ENCODE data around the gene ATP2C2.

The ATP2C2 gene

GRCh38 chr16:84461413-84462295 lies 93.3 kb downstream of the ATP2C2 start:
- Histone ChIP-seq H3K9me3 (ENCODE audit: insufficient read depth, low read length, severe bottlenecking) (peaks cover 4% of the 10 kb centered on the region), H4K20me1 (ENCODE audit: insufficient read depth, low read length) (no peaks in the 10 kb centered on the region), H3K27ac (ENCODE audit: low read length) (no peak overlapping the region), H3K4me2 (ENCODE audit: insufficient read depth, low read length) (no peak overlapping the region), H3K79me2 (ENCODE audit: insufficient read depth, low read length) (no peaks in the 10 kb centered on the region), H2AFZ (ENCODE audit: low read depth, low read length) (no peak overlapping the region), H3K4me1 (ENCODE audit: insufficient read depth, low read length) (no peaks in the 10 kb centered on the region), H3K27me3 (ENCODE audit: insufficient read depth, low read length, poor library complexity) (no peaks in the 10 kb centered on the region), H3K4me3 (ENCODE audit: low read depth in 1 of 2, low read length in 2 of 2) (no peak overlapping the region), H3K9ac (ENCODE audit: low read depth, low read length) (no peak overlapping the region), H3K36me3 (ENCODE audit: insufficient read depth, low read length) (no peaks in the 10 kb centered on the region)
- TF ChIP-seq CTCF (IDR thresholded peaks at IDR 0.05; ENCODE audit: borderline replicate concordance, extremely low read depth, low read length, poor library complexity, severe bottlenecking) (no peak), EZH2 (IDR thresholded peaks at IDR 0.05; ENCODE audit: borderline replicate concordance, low read depth, low read length, severe bottlenecking) (no peak)
- no peak for ATAC-seq (ENCODE audit: insufficient read depth, low read depth)
- no peak for DNase-seq

GRCh38 chr16:84462296-84463210 lies 94.2 kb downstream of the ATP2C2 start:
- H3K36me3 ChIP-seq (ENCODE audit: insufficient read depth, low read length), result no peaks in the 10 kb centered on the region
- no peak overlapping the region for H3K27ac ChIP-seq (ENCODE audit: low read length)
- TF ChIP-seq EZH2 (IDR thresholded peaks at IDR 0.05; ENCODE audit: borderline replicate concordance, low read depth, low read length, severe bottlenecking) (no peak), CTCF (IDR thresholded peaks at IDR 0.05; ENCODE audit: borderline replicate concordance, extremely low read depth, low read length, poor library complexity, severe bottlenecking) (no peak)
- H3K27me3 ChIP-seq (ENCODE audit: insufficient read depth, low read length, poor library complexity), result no peaks in the 10 kb centered on the region
- H2AFZ ChIP-seq (ENCODE audit: low read depth, low read length), result no peak overlapping the region
- no peak overlapping the region for H3K4me3 ChIP-seq (ENCODE audit: low read depth in 1 of 2, low read length in 2 of 2)
- no peaks in the 10 kb centered on the region for H4K20me1 ChIP-seq (ENCODE audit: insufficient read depth, low read length)
- DNase-seq (no peak), ATAC-seq (ENCODE audit: insufficient read depth, low read depth) (no peak)
- no peaks in the 10 kb centered on the region for H3K4me1 ChIP-seq (ENCODE audit: insufficient read depth, low read length)
- no peaks in the 10 kb centered on the region for H3K79me2 ChIP-seq (ENCODE audit: insufficient read depth, low read length)
- no peak overlapping the region for H3K9ac ChIP-seq (ENCODE audit: low read depth, low read length)
- H3K9me3 ChIP-seq (ENCODE audit: insufficient read depth, low read length, severe bottlenecking), result peaks cover 7% of the 10 kb centered on the region
- H3K4me2 ChIP-seq (ENCODE audit: insufficient read depth, low read length), result no peak overlapping the region

- no peak overlapping the region for H3K27ac ChIP-seq (ENCODE audit: low read length)
- no peak overlapping the region for H2AFZ ChIP-seq (ENCODE audit: low read depth, low read length)
- TF ChIP-seq EZH2 (IDR thresholded peaks at IDR 0.05; ENCODE audit: borderline replicate concordance, low read depth, low read length, severe bottlenecking), result no peak
- no peak for TF ChIP-seq CTCF (IDR thresholded peaks at IDR 0.05; ENCODE audit: borderline replicate concordance, extremely low read depth, low read length, poor library complexity, severe bottlenecking)
- no peaks in the 10 kb centered on the region for H3K27me3 ChIP-seq (ENCODE audit: insufficient read depth, low read length, poor library complexity)
- H3K79me2 ChIP-seq (ENCODE audit: insufficient read depth, low read length), result no peaks in the 10 kb centered on the region
- H3K9ac ChIP-seq (ENCODE audit: low read depth, low read length), result no peak overlapping the region
- no peaks in the 10 kb centered on the region for H4K20me1 ChIP-seq (ENCODE audit: insufficient read depth, low read length)
- no peak for DNase-seq
- H3K36me3 ChIP-seq (ENCODE audit: insufficient read depth, low read length), result no peaks in the 10 kb centered on the region
- ATAC-seq (ENCODE audit: insufficient read depth, low read depth), result no peak
- H3K4me2 ChIP-seq (ENCODE audit: insufficient read depth, low read length), result no peak overlapping the region
- no peaks in the 10 kb centered on the region for H3K4me1 ChIP-seq (ENCODE audit: insufficient read depth, low read length)
- no peak overlapping the region for H3K4me3 ChIP-seq (ENCODE audit: low read depth in 1 of 2, low read length in 2 of 2)
- peaks cover 10% of the 10 kb centered on the region for H3K9me3 ChIP-seq (ENCODE audit: insufficient read depth, low read length, severe bottlenecking)
Observed at GRCh38 chr16:84463221-84463620, 94.9 kb downstream of the ATP2C2 start.
